BE2C (cell line): ENCODE data around the gene TSPAN5.

Source experiments
- DNase-seq: peaks from one replicate; pipeline ENCODE4 v3.0.0-alpha.2; 2020
- H3K27me3 ChIP-seq: fragments of 250-450 bp; sonication (Bioruptor Pico); 2 replicates; pipeline ENCODE4 v1.5.1; 2020; ENCODE audit warnings: mild to moderate bottlenecking
- H3K36me3 ChIP-seq: fragments of 250-450 bp; sonication (Bioruptor Pico); 2 replicates; pipeline ENCODE4 v1.5.1; 2020; ENCODE audit warnings: mild to moderate bottlenecking
- H3K4me1 ChIP-seq: fragments of 250-450 bp; sonication (Bioruptor Pico); 2 replicates; pipeline ENCODE4 v1.5.1; 2020
- H3K4me3 ChIP-seq: 2 replicates; pipeline ENCODE4 v1.5.1; 2011; ENCODE audit warnings: low read depth, low read length
- H3K9me3 ChIP-seq: fragments of 250-450 bp; sonication (Bioruptor Pico); 2 replicates; pipeline ENCODE4 v1.5.1; 2020
- TF ChIP-seq, protein P1 (sequence below): IDR thresholded peaks from 2 replicates; pipeline ENCODE4 v1.5.1; 2012; ENCODE audit warnings: mild to moderate bottlenecking, low read depth, low read length

The TSPAN5 gene

DNA sequence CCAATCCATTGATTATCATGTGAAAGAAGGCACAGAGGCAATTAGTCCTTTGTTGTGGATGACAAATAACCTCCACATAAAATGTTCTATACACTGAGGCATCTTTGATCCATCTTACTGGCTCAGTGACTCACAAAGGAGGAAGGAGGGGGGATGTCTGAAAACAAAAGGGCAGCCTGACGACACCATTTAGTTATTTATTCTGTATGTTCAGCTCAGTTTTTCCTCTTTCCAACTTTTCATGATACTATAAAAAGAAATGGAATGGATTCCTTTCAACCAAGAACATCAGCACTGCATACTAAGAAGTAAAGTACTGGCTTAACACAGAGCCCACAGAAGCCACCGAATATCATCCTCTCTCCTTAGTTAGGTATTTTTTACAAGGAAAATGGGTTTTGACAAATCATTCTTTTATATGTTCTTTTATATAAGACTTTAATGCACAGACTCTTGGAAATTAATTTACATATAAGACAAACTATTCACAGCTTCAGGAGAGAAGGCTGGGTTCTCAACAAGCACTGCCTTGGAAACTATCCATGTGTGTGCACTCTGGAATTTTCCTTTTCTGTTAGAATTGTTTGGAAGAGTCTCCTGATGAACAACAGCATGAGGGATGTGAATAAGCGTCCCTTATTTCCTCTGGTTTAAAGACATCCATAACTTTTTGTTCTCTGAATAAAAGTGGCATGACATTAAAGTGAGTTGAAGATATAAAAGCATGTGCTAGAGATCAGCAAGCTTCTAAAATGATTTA lies 135.6 kb downstream of the TSPAN5 start:
- DNase-seq: no peak
- TF ChIP-seq, protein P1, sequence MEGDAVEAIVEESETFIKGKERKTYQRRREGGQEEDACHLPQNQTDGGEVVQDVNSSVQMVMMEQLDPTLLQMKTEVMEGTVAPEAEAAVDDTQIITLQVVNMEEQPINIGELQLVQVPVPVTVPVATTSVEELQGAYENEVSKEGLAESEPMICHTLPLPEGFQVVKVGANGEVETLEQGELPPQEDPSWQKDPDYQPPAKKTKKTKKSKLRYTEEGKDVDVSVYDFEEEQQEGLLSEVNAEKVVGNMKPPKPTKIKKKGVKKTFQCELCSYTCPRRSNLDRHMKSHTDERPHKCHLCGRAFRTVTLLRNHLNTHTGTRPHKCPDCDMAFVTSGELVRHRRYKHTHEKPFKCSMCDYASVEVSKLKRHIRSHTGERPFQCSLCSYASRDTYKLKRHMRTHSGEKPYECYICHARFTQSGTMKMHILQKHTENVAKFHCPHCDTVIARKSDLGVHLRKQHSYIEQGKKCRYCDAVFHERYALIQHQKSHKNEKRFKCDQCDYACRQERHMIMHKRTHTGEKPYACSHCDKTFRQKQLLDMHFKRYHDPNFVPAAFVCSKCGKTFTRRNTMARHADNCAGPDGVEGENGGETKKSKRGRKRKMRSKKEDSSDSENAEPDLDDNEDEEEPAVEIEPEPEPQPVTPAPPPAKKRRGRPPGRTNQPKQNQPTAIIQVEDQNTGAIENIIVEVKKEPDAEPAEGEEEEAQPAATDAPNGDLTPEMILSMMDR: no peak
- Histone ChIP-seq H3K4me1 (no peaks in the 10 kb centered on the region), H3K36me3 (no peaks in the 10 kb centered on the region), H3K4me3 (no peak overlapping the region), H3K9me3 (no peaks in the 10 kb centered on the region), H3K27me3 (no peaks in the 10 kb centered on the region)

DNA sequence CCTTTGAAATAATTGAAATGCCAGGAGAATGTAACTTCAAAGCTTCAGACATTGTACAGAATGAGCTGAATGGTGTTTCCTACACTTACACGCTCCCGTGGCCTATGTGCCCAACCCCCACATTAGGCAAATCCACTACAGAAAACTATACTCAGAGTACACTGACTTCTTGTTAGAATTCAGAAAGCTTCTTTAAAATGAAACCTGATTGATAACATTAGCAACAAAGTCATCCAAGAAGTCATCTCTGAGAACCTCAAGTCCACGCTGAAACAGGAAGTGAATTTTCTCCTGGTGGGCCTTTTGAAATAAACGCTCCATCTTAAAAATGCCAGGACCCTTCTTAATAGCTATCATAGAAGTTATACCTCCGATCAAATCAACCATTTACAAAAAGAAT lies 136.3 kb downstream of the TSPAN5 start:
- no peaks in the 10 kb centered on the region for H3K4me1 ChIP-seq
- no peak for DNase-seq
- H3K4me3 ChIP-seq: no peak overlapping the region
- H3K27me3 ChIP-seq: no peaks in the 10 kb centered on the region
- H3K36me3 ChIP-seq: no peaks in the 10 kb centered on the region
- no peaks in the 10 kb centered on the region for H3K9me3 ChIP-seq
- TF ChIP-seq, protein P1: no peak

DNA sequence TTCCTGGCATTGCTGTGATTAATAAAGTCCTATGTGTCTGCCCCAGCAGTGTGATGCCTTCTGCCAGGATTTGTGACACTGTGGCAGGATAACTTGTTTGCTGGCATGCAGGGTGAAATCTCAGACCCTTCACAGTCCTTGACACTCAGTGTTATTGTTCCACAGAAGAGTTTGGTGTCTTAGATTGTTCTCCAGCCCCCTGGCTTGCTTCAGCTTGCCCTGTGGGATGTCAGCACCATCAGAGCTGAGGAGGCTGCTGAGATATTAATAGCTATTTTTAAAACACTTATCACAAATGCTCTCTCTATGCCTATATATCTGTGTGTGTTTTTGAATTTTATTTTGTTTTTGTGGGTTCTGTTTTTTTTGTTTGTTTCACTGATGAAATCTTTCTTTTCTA lies 136.9 kb downstream of the TSPAN5 start:
- Histone ChIP-seq H3K4me3 (no peak overlapping the region), H3K4me1 (no peaks in the 10 kb centered on the region), H3K9me3 (no peaks in the 10 kb centered on the region), H3K36me3 (no peaks in the 10 kb centered on the region), H3K27me3 (no peaks in the 10 kb centered on the region)
- TF ChIP-seq, protein P1: no peak
- DNase-seq: no peak

DNA sequence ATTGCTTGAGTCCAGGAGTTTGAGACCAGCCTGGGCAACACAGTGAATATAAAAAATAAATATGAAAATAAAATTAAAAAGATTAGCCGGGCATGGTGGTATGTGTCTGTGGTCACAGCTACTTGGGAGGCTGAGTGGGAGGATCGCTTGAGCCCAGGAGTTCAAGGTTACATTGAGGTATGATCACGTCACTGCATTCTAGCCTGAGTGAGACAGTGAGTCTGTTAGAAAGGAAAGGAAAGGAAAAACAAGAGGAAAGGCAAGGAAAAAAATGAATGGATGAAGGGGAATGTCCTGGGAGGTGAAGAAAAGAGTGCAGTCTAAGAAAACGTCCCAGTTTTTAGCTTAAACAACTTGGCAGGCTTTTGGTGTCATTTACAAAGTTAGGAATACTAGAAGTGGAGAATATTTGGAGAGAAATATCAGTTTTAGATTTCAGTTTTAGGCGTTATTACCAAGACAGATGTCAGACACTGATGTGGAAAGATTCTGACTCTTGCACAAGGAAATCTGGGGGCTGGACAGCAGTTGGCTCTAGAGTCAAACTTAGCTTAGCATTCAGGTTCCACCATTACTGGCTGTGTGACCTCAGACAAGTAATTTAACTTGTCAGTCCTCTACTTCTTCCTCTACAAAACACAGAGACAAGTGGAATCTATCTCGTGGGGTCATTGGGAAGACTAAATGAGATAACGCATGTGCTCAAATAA lies 139.0 kb downstream of the TSPAN5 start:
- Histone ChIP-seq H3K36me3 (no peaks in the 10 kb centered on the region), H3K4me3 (no peak overlapping the region), H3K4me1 (0 out of 2 replicates have a peak, but pooled peaks cover 5% of the 10 kb centered on the region), H3K27me3 (no peaks in the 10 kb centered on the region), H3K9me3 (no peaks in the 10 kb centered on the region)
- TF ChIP-seq, protein P1: no peak
- DNase-seq: no peak

DNA sequence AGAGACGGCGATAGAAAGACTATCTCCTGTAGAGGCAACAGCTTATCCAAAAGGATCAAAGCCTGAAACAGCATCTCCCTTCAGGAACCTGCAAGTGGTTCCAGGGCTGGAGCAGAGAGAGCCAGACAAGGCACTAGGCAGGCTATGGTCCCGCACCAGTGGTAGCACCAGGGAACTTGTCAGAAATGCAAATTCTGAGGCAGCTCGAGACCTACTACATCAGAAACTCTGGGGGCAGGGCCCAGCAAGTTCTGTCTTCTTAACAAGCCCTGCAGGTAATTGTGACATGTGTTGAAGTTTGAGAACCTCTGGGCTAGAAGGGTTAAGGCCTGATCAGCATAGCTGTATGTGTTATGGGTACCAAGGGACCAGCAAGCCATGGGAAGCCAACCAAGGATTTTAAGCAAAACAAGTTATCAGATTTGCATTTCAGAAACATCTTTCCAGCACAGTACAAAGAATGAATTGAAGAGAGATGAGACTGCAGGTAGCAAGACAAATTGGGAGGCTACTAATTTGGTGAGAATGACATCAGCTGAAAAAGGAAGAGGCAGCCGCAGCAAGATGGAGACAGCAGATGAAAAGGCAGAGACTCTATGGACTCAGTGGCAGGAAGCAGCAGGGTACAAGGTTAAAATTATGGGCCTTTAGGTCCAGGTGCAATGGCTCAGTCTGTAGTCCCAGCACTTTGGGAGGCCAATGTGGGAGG lies 139.7 kb downstream of the TSPAN5 start:
- H3K9me3 ChIP-seq: no peaks in the 10 kb centered on the region
- DNase-seq: no peak
- no peaks in the 10 kb centered on the region for H3K36me3 ChIP-seq
- no peaks in the 10 kb centered on the region for H3K27me3 ChIP-seq
- 0 out of 2 replicates have a peak, but pooled peaks cover 5% of the 10 kb centered on the region for H3K4me1 ChIP-seq
- TF ChIP-seq, protein P1: no peak
- H3K4me3 ChIP-seq: no peak overlapping the region
